Left renal cortex interstitium (tissue), 4 donors: ENCODE results near the gene ADM5. TPM values are rescaled to one million over a fixed set of nuclear protein-coding genes. Genes with fewer than 3 reads are reported as not detected.

Experiments
- DNase-seq, 4 donors: peaks; one replicate each; pipeline ENCODE4 v3.0.0-alpha.2; 2013; ENCODE audit warnings: low read depth in 4 of 4, low spot score in 2 of 4, missing footprints in 1 of 4
- polyA plus RNA-seq, 4 donors: library from polyadenylated mRNA; unstranded; fragments of 120-200 nt; gene quantifications; one replicate each; pipeline ENCODE4 v1.2.1, GENCODE V29; 2013; ENCODE audit not compliant: insufficient read length in 4 of 4

The ADM5 gene
- polyA plus RNA-seq, 4 donors: 0.49 to 2.1 (median 1.5) TPM

- DNase-seq: no peak
These were observed 9.5 kb upstream of the ADM5 start for GRCh38 chr19:49679771-49680413.

- DNase-seq: peak in 2 of 4 donors; percentile 83 to 87
These were observed 8.7 kb upstream of the ADM5 start for GRCh38 chr19:49680421-49681351.

GRCh38 chr19:49681830-49682229 lies 7.6 kb upstream of the ADM5 start:
- DNase-seq: no peak

GRCh38 chr19:49682274-49682673 lies 7.1 kb upstream of the ADM5 start:
- no peak for DNase-seq

GRCh38 chr19:49683814-49684250 lies 5.6 kb upstream of the ADM5 start:
- DNase-seq: no peak

- no peak for DNase-seq
These were observed 5.0 kb upstream of the ADM5 start for GRCh38 chr19:49684251-49684982.

GRCh38 chr19:49684983-49685553 lies 4.3 kb upstream of the ADM5 start:
- no peak for DNase-seq

- no peak for DNase-seq
These were observed 3.5 kb upstream of the ADM5 start for GRCh38 chr19:49685845-49686332.

GRCh38 chr19:49686503-49687088 lies 2.8 kb upstream of the ADM5 start:
- no peak for DNase-seq

GRCh38 chr19:49687150-49687549 lies 2.2 kb upstream of the ADM5 start:
- DNase-seq: no peak

GRCh38 chr19:49687566-49688316 lies 1.7 kb upstream of the ADM5 start:
- no peak for DNase-seq

GRCh38 chr19:49688531-49689132 lies 762 bp upstream of the ADM5 start:
- no peak for DNase-seq

GRCh38 chr19:49690079-49690655 lies 773 bp downstream of the ADM5 start:
- DNase-seq: no peak

- peak in 1 of 4 donors; percentile 52 for DNase-seq
These were observed 1.4 kb downstream of the ADM5 start, which contains the start of gene CPT1C for GRCh38 chr19:49690656-49691242. TSS of gene CPT1C (plus strand) at chr19:49691116. CDS start at chr19:49692253, 1,137 bp downstream.

- DNase-seq: no peak
These were observed 2.1 kb downstream of the ADM5 start for GRCh38 chr19:49691243-49692146.

GRCh38 chr19:49692147-49692506 lies 2.7 kb downstream of the ADM5 start:
- DNase-seq: no peak

- DNase-seq: no peak
These were observed 6.7 kb downstream of the ADM5 start for GRCh38 chr19:49696115-49696514.
